ENCODE results near the gene CABP4. TPM values are rescaled to one million over a fixed set of nuclear protein-coding genes. Genes with fewer than 3 reads are reported as not detected.

The CABP4 gene
- total and polyA plus RNA-seq, 2 donors (not counting 3 experiments of a cell fraction or from before 2014, with no cell fraction given), result 2.4 to 5.0 TPM

GRCh38 chr11:67448220-67448609 lies 6.9 kb upstream of the CABP4 start:
- CTCF ChIA-PET, result no interaction called here
- no peak overlapping the region for H3K4me2 ChIP-seq (ENCODE audit: insufficient read depth, low read length)
- H3K9me1 ChIP-seq (replicated peaks; ENCODE audit: control insufficient read depth, extremely low read depth, insufficient read depth, low read length), result no peaks in the 10 kb centered on the region
- TF ChIP-seq EZH2 (IDR thresholded peaks at IDR 0.05; ENCODE audit: borderline replicate concordance, low read depth, low read length, severe bottlenecking) (no peak), GATA2 (IDR thresholded peaks at IDR 0.05; ENCODE audit: insufficient read depth, insufficient read length, low read depth, low read length) (no peak), JUN (IDR thresholded peaks at IDR 0.05; ENCODE audit: borderline replicate concordance, insufficient read depth, insufficient read length, low read depth) (no peak), POLR2AphosphoS5 (IDR thresholded peaks at IDR 0.05; ENCODE audit: insufficient read depth, low read depth, low read length) (no peak), FOS (IDR thresholded peaks at IDR 0.05; ENCODE audit: borderline replicate concordance, insufficient read depth, low read length) (no peak), CTCF (IDR thresholded peaks at IDR 0.05; ENCODE audit: extremely low read depth in 1 of 2, insufficient read depth in 1 of 2, low read depth in 1 of 2, low read length in 2 of 2) (no peak), MYC (IDR thresholded peaks at IDR 0.05; ENCODE audit: low read depth, low read length) (no peak), POLR2A (IDR thresholded peaks at IDR 0.05; ENCODE audit: low read depth, low read length) (no peak), MAX (IDR thresholded peaks at IDR 0.05; ENCODE audit: insufficient read depth, insufficient read length) (no peak)
- POLR2A ChIA-PET, result no interaction called here
- no peak overlapping the region for H2AFZ ChIP-seq (ENCODE audit: low read depth, low read length)
- FAIRE-seq, result no peak
- H3K9ac ChIP-seq (replicated peaks; ENCODE audit: extremely low read depth, insufficient read depth, low read length), result no peak overlapping the region
- dilution Hi-C loops (cut with MboI; ENCODE audit: extremely low pct_ligation_motif_present, low sequenced_read_pairs), result no loop called here
- peaks cover 7% of the 10 kb centered on the region for H3K4me1 ChIP-seq (ENCODE audit: control insufficient read depth, extremely low read depth, insufficient read depth, low read length)
- BruUV-seq (replicated peaks), result no TSS peak
- H3K27me3 ChIP-seq (ENCODE audit: control insufficient read depth in 2 of 2, insufficient read depth in 2 of 2, low read length in 2 of 2), result no peaks in the 10 kb centered on the region
- no peaks in the 10 kb centered on the region for H4K20me1 ChIP-seq (replicated peaks; ENCODE audit: control insufficient read depth, extremely low read depth, insufficient read depth, low read length)
- H3K79me2 ChIP-seq (ENCODE audit: control insufficient read depth, insufficient read depth, low read length), result no peaks in the 10 kb centered on the region
- H3K4me3 ChIP-seq (replicated peaks in 1 of 3; ENCODE audit: insufficient read depth in 1 of 3, low read depth in 1 of 3, low read length in 3 of 3), result no peak overlapping the region
- intact Hi-C loops (cut with micrococcal nuclease), result no loop called here
- no peak overlapping the region for H3K27ac ChIP-seq (ENCODE audit: insufficient read depth, low read depth, low read length)
- no peaks in the 10 kb centered on the region for H3K36me3 ChIP-seq (ENCODE audit: control insufficient read depth in 2 of 2, extremely low read depth in 1 of 2, insufficient read depth in 2 of 2, low read length in 2 of 2)
- no peaks in the 10 kb centered on the region for H3K9me3 ChIP-seq (replicated peaks; ENCODE audit: control insufficient read depth, insufficient read depth, low read length)
- DNase-seq (ENCODE audit: low read depth, low spot score), result no peak
